ENCODE measurements around the gene RHBDF2. TPM values are rescaled to one million over a fixed set of nuclear protein-coding genes. Genes with fewer than 3 reads are reported as not detected.
A peak's percentile ranks its signal among the peaks of the same experiment; 100 is the strongest.

The RHBDF2 gene
- polyA plus RNA-seq, 1 donor (not counting 4 experiments of a cell fraction or from before 2014, with no cell fraction given) = 14.9 TPM

GRCh38 chr17:76537578-76538280, 36.5 kb upstream of the RHBDF2 start, which contains the start of gene CYGB:
CYGB (minus strand) TSS chr17:76537709; CDS start chr17:76537542, 167 bp downstream.
- H4K20me1 ChIP-seq (ENCODE audit: control insufficient read depth, extremely low read depth, insufficient read depth, low read length) = no peaks in the 10 kb centered on the region
- TF ChIP-seq EZH2 (IDR thresholded peaks at IDR 0.05; ENCODE audit: low read length) (peak; percentile 38), CTCF (optimal IDR thresholded peaks at IDR 0.05 in 1 of 3, IDR thresholded peaks at IDR 0.05 in 1 of 3, conservative IDR thresholded peaks at IDR 0.05 in 1 of 3; ENCODE audit: extremely low read depth in 1 of 3, insufficient read depth in 2 of 3, low read length in 3 of 3) (no peak)
- DNase-seq (ENCODE audit: low read depth, low spot score) (no peak), FAIRE-seq (no peak)
- H3K36me3 ChIP-seq (ENCODE audit: control insufficient read depth in 2 of 2, extremely low read depth in 1 of 2, insufficient read depth in 2 of 2, low read length in 2 of 2) = no peaks in the 10 kb centered on the region
- H2AFZ ChIP-seq (ENCODE audit: control insufficient read depth, low read length) = no peak within 1 kb of the TSS
- no peaks in the 10 kb centered on the region for H3K79me2 ChIP-seq (ENCODE audit: control insufficient read depth, insufficient read depth, low read length)
- H3K27ac ChIP-seq (ENCODE audit: control insufficient read depth, insufficient read depth, low read length) = no peak within 1 kb of the TSS
- H3K27me3 ChIP-seq (ENCODE audit: control insufficient read depth, extremely low read depth, insufficient read depth, low read length) = peaks cover 29% of the 10 kb centered on the region
- dilution Hi-C loops (cut with MboI; ENCODE audit: extremely low pct_ligation_motif_present, low sequenced_read_pairs) = no loop called here
- peak within 1 kb of the TSS; percentile 9 for H3K9ac ChIP-seq (ENCODE audit: control insufficient read depth, extremely low read depth, insufficient read depth, low read length)
- H3K9me1 ChIP-seq (ENCODE audit: control insufficient read depth, extremely low read depth, insufficient read depth, low read length) = no peaks in the 10 kb centered on the region
- peak within 1 kb of the TSS; percentile 37 for H3K4me2 ChIP-seq (ENCODE audit: control insufficient read depth, extremely low read depth, insufficient read depth, low read depth, low read length)
- H3K4me1 ChIP-seq (ENCODE audit: control insufficient read depth, extremely low read depth, insufficient read depth, low read length) = peaks cover 29% of the 10 kb centered on the region
- H3K9me3 ChIP-seq (ENCODE audit: control insufficient read depth, low read depth, low read length) = no peaks in the 10 kb centered on the region
- H3K4me3 ChIP-seq (ENCODE audit: control insufficient read depth in 2 of 3, extremely low read depth in 1 of 3, insufficient read depth in 2 of 3, low read depth in 1 of 3, low read length in 3 of 3) = peak within 1 kb of the TSS; percentile 17 to 27 (median 25)

- H3K4me2 ChIP-seq (ENCODE audit: control insufficient read depth, extremely low read depth, insufficient read depth, low read depth, low read length) = peak overlapping the region; percentile 37
Observed at GRCh38 chr17:76537288-76537577, 36.0 kb upstream of the RHBDF2 start.

More at GRCh38 chr17:76537288-76537577, 36.0 kb upstream of the RHBDF2 start:
- DNase-seq (ENCODE audit: low read depth, low spot score) = no peak
- Histone ChIP-seq H3K27me3 (ENCODE audit: control insufficient read depth, extremely low read depth, insufficient read depth, low read length) (peaks cover 24% of the 10 kb centered on the region), H4K20me1 (ENCODE audit: control insufficient read depth, extremely low read depth, insufficient read depth, low read length) (no peaks in the 10 kb centered on the region), H2AFZ (ENCODE audit: control insufficient read depth, low read length) (no peak overlapping the region), H3K9me3 (ENCODE audit: control insufficient read depth, low read depth, low read length) (no peaks in the 10 kb centered on the region), H3K4me3 (ENCODE audit: control insufficient read depth in 2 of 3, extremely low read depth in 1 of 3, insufficient read depth in 2 of 3, low read depth in 1 of 3, low read length in 3 of 3) (peak overlapping the region in 1 of 3 experiments; percentile 17), H3K36me3 (ENCODE audit: control insufficient read depth in 2 of 2, extremely low read depth in 1 of 2, insufficient read depth in 2 of 2, low read length in 2 of 2) (no peaks in the 10 kb centered on the region), H3K79me2 (ENCODE audit: control insufficient read depth, insufficient read depth, low read length) (no peaks in the 10 kb centered on the region), H3K4me1 (ENCODE audit: control insufficient read depth, extremely low read depth, insufficient read depth, low read length) (peaks cover 32% of the 10 kb centered on the region), H3K27ac (ENCODE audit: control insufficient read depth, insufficient read depth, low read length) (no peak overlapping the region), H3K9ac (ENCODE audit: control insufficient read depth, extremely low read depth, insufficient read depth, low read length) (peak overlapping the region; percentile 9), H3K9me1 (ENCODE audit: control insufficient read depth, extremely low read depth, insufficient read depth, low read length) (no peaks in the 10 kb centered on the region)
- TF ChIP-seq CTCF (optimal IDR thresholded peaks at IDR 0.05 in 1 of 3, IDR thresholded peaks at IDR 0.05 in 1 of 3, conservative IDR thresholded peaks at IDR 0.05 in 1 of 3; ENCODE audit: extremely low read depth in 1 of 3, insufficient read depth in 2 of 3, low read length in 3 of 3) (no peak), EZH2 (IDR thresholded peaks at IDR 0.05; ENCODE audit: low read length) (no peak)
- dilution Hi-C loops (cut with MboI; ENCODE audit: extremely low pct_ligation_motif_present, low sequenced_read_pairs) = no loop called here
- no peak for FAIRE-seq

Measured in keratinocyte (primary cell).